T-cell (primary cell): ENCODE data around the gene PCDHB5. TPM values are rescaled to one million over a fixed set of nuclear protein-coding genes. Genes with fewer than 3 reads are reported as not detected.
"Not testable (repeated sequence)": the region's sequence is repeated elsewhere in the genome, so short reads cannot be mapped to it uniquely, and the experiment has no call there.

Experiments
- ATAC-seq, 4 experiments: fragments of 200-7000 bp in 3 of 4; fragments of 150-1000 bp in 1 of 4; cut with Tn5 transposase; replicated peaks in 1 of 4; 1 replicate in 3 of 4; 2 replicates in 1 of 4; pipeline ENCODE4 v1.10.0; 2021; ENCODE audit warnings: moderate library complexity in 3 of 4, mild to moderate bottlenecking in 2 of 4, moderate number of reproducible peaks in 1 of 4
- CTCF ChIA-PET, 2 donors: fragments of 300-600 bp; sonication (Branson Sonifier 250); formaldehyde crosslinking; loops; one replicate each; lab custom pipeline; 2022; ENCODE audit warnings: antibody characterized with exemption in 2 of 2; lab: Charles Lee
- POLR2A ChIA-PET, 2 donors: fragments of 300-600 bp; sonication (Branson Sonifier 250); formaldehyde crosslinking; loops; one replicate each; lab custom pipeline; 2022; ENCODE audit warnings: antibody characterized with exemption in 2 of 2; lab: Charles Lee
- DNase-seq, 35 experiments: peaks; one replicate each; pipeline versions ENCODE4 v3.0.0 to v3.0.0-alpha.2; 2013 to 2023
- H3K27ac ChIP-seq: one replicate; pipeline ENCODE4 v1.5.1; 2013; ENCODE audit warnings: low read length
- H3K27me3 ChIP-seq, 2 experiments: replicated peaks in 1 of 2; 1 replicate in 1 of 2; 2 replicates in 1 of 2; pipeline versions ENCODE4 v1.6.1 to v1.7.0; 2013; ENCODE audit warnings: low read length in 1 of 2, mixed read lengths in 1 of 2; ENCODE audit not compliant: control insufficient read depth in 2 of 2, insufficient read depth in 2 of 2; ENCODE audit errors: extremely low read depth in 1 of 2
- H3K36me3 ChIP-seq, 2 donors: 1 replicate in 1 of 2; 2 replicates in 1 of 2; pipeline versions ENCODE4 v1.6.1 to v1.7.0; 2013; ENCODE audit warnings: low read length in 1 of 2; ENCODE audit not compliant: control insufficient read depth in 2 of 2, insufficient read depth in 1 of 2; ENCODE audit errors: extremely low read depth in 1 of 2
- H3K4me1 ChIP-seq, 2 experiments: 1 replicate in 1 of 2; 2 replicates in 1 of 2; pipeline versions ENCODE4 v1.6.1 to v1.7.0; 2013; ENCODE audit warnings: low read length in 2 of 2, mixed read lengths in 1 of 2; ENCODE audit not compliant: insufficient read depth in 2 of 2, control insufficient read depth in 1 of 2; ENCODE audit errors: extremely low read depth in 1 of 2
- H3K4me3 ChIP-seq, 2 donors: 1 replicate in 1 of 2; 2 replicates in 1 of 2; pipeline versions ENCODE4 v1.5.1 to v1.7.0; 2013; ENCODE audit warnings: mild to moderate bottlenecking in 2 of 2, low read length in 1 of 2, moderate library complexity in 1 of 2; ENCODE audit not compliant: control insufficient read depth in 1 of 2; ENCODE audit errors: extremely low read depth in 1 of 2
- H3K9me3 ChIP-seq: 2 replicates; pipeline ENCODE4 v1.7.0; 2013
- H3K27ac Mint-ChIP-seq, 2 donors: one replicate each; pipeline ENCODE4 v1.8.0; 2020 to 2021; ENCODE audit warnings: mild to moderate bottlenecking in 2 of 2, mixed read lengths in 2 of 2
- H3K27me3 Mint-ChIP-seq, 2 donors: one replicate each; pipeline ENCODE4 v1.8.0; 2021 to 2022; ENCODE audit warnings: mixed read lengths in 2 of 2
- H3K36me3 Mint-ChIP-seq: one replicate; pipeline ENCODE4 v1.8.0; 2021; ENCODE audit warnings: mixed read lengths
- H3K4me1 Mint-ChIP-seq, 3 donors: one replicate each; pipeline ENCODE4 v1.8.0; 2020 to 2022; ENCODE audit warnings: mixed read lengths in 3 of 3, mild to moderate bottlenecking in 1 of 3
- H3K4me3 Mint-ChIP-seq, 3 donors: one replicate each; pipeline ENCODE4 v1.8.0; 2020 to 2022; ENCODE audit warnings: mild to moderate bottlenecking in 3 of 3, mixed read lengths in 3 of 3, moderate library complexity in 3 of 3
- H3K9me3 Mint-ChIP-seq, 3 donors: one replicate each; pipeline ENCODE4 v1.8.0; 2020 to 2022; ENCODE audit warnings: mixed read lengths in 3 of 3
- WGBS: methylation state at CpG from one replicate; pipeline ENCODE4 v1.1.5; 2013; ENCODE audit warnings: missing lambda C conversion rate; ENCODE audit not compliant: insufficient coverage; 5-methylcytosine and 5-hydroxymethylcytosine counted together
- total RNA-seq, 35 experiments: library from RNA in 6 of 35; stranded (reverse) in 6 of 35; fragments of 120-200 nt in 1 of 35; gene quantifications; one replicate each; pipeline versions ENCODE4 v1.2.1 to v1.2.4 and lab custom pipeline; 2013 to 2026

PCDHB5 gene
- total RNA-seq, 5 donors from 2014 or later (not counting 1 experiment from before 2014, with no cell fraction given): 0.09 to 0.32 (median 0.30) TPM; not detected in 2

DNA sequence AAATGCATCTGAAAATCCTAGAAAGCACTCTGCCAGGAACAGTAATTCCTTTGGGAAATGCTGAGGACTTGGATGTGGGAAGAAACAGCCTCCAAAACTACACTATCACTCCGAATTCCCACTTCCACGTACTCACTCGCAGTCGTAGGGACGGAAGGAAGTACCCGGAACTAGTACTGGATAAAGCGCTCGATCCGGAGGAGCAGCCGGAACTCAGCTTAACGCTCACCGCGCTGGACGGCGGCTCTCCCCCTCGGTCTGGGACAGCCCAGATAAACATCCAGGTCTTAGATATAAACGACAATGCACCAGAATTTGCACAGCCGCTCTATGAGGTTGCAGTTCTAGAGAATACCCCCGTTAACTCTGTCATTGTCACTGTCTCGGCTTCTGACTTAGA lies 33.9 kb upstream of the PCDHB5 start:
- ChIA-PET CTCF (no interaction called here), POLR2A (no interaction called here)
- Histone ChIP-seq H3K27ac (no peak overlapping the region), H3K9me3 (no peaks in the 10 kb centered on the region), H3K27me3 (peaks cover 0 to 20% of the 10 kb centered on the region in 2 experiments), H3K36me3 (no peaks in the 10 kb centered on the region), H3K4me1 (no peaks in the 10 kb centered on the region), H3K4me3 (no peak overlapping the region)
- Mint-ChIP-seq H3K9me3 (peaks cover 4 to 20% (median 13%) of the 10 kb centered on the region in 3 donors), H3K4me3 (no peak overlapping the region), H3K27me3 (peaks cover 30 to 42% of the 10 kb centered on the region in 2 donors), H3K36me3 (peaks cover 6% of the 10 kb centered on the region), H3K27ac (no peak overlapping the region), H3K4me1 (peaks cover 0 to 6% (median 0%) of the 10 kb centered on the region in 3 donors)
- ATAC-seq (no peak), DNase-seq (no peak)
- 57% methylated on average over 18 of the region's 20 CpGs for WGBS

DNA sequence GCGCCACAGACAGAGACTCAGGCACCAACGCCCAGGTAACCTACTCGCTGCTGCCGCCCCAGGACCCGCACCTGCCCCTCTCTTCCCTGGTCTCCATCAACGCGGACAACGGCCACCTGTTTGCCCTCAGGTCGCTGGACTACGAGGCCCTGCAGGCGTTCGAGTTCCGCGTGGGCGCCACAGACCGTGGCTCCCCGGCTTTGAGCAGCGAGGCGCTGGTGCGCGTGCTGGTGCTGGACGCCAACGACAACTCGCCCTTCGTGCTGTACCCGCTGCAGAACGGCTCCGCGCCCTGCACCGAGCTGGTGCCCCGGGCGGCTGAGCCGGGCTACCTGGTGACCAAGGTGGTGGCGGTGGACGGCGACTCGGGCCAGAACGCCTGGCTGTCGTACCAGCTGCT lies 32.9 kb upstream of the PCDHB5 start:
- POLR2A ChIA-PET: not testable (repeated sequence)
- peaks cover 4 to 19% (median 13%) of the 10 kb centered on the region in 3 donors for H3K9me3 Mint-ChIP-seq

DNA sequence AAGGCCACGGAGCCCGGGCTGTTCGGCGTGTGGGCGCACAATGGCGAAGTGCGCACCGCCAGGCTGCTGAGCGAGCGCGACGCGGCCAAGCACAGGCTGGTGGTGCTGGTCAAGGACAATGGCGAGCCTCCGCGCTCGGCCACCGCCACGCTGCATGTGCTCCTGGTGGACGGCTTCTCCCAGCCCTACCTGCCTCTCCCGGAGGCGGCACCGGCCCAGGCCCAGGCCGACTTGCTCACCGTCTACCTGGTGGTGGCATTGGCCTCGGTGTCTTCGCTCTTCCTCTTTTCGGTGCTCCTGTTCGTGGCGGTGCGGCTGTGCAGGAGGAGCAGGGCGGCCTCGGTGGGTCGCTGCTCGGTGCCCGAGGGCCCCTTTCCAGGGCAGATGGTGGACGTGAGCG lies 32.5 kb upstream of the PCDHB5 start:
- DNase-seq, H3K36me3 Mint-ChIP-seq, H3K4me3 ChIP-seq, H3K4me3 Mint-ChIP-seq, H3K36me3 ChIP-seq, POLR2A ChIA-PET, H3K9me3 ChIP-seq, H3K27ac Mint-ChIP-seq, H3K27ac ChIP-seq, H3K4me1 Mint-ChIP-seq, CTCF ChIA-PET, H3K4me1 ChIP-seq, ATAC-seq: not testable (repeated sequence)
- peaks cover 4 to 17% (median 13%) of the 10 kb centered on the region in 3 donors for H3K9me3 Mint-ChIP-seq
- 45% methylated on average over 10 of the region's 38 CpGs for WGBS
- H3K27me3 ChIP-seq: peaks cover 0 to 20% of the 10 kb centered on the region in 2 experiments
- peaks cover 35 to 40% of the 10 kb centered on the region in 2 donors for H3K27me3 Mint-ChIP-seq

More for the DNA sequence above, 32.9 kb upstream of the PCDHB5 start:
- WGBS: 46% methylated on average over 5 of the region's 39 CpGs
- H3K4me3 Mint-ChIP-seq, H3K9me3 ChIP-seq, H3K27ac ChIP-seq, H3K4me1 ChIP-seq, H3K36me3 Mint-ChIP-seq, H3K27ac Mint-ChIP-seq, H3K36me3 ChIP-seq, ATAC-seq, CTCF ChIA-PET, H3K4me1 Mint-ChIP-seq, H3K4me3 ChIP-seq, DNase-seq: not testable (repeated sequence)
- peaks cover 31 to 40% of the 10 kb centered on the region in 2 donors for H3K27me3 Mint-ChIP-seq
- peaks cover 0 to 20% of the 10 kb centered on the region in 2 experiments for H3K27me3 ChIP-seq

DNA sequence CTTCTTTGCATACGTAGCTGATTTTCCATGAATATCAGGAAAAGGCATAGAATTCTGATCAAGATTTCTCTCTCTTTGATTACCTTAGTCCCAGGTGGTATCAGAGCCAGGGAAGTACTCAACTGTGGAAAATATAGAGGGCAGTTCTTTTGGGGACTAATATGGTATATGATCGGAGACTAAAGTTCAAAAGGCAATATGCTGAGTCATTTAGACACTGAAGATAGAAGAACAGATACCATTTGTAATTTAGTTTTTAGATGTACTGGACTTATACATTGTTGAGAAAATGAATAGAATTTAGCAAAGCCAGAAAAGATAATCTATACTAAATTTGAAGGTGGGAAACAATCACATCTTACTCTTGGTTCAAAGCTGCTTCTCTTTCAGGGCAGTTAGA lies 29.7 kb upstream of the PCDHB5 start:
- no peak overlapping the region for H3K27ac ChIP-seq
- no peak for DNase-seq
- H3K9me3 ChIP-seq: no peaks in the 10 kb centered on the region
- Mint-ChIP-seq H3K4me1 (peaks cover 0 to 3% (median 0%) of the 10 kb centered on the region in 3 donors), H3K27ac (no peak overlapping the region), H3K9me3 (peaks cover 4 to 17% (median 14%) of the 10 kb centered on the region in 3 donors), H3K27me3 (peaks cover 21 to 27% of the 10 kb centered on the region in 2 donors), H3K4me3 (no peak overlapping the region), H3K36me3 (peaks cover 1% of the 10 kb centered on the region)
- ATAC-seq: no peak
- peaks cover 0 to 14% of the 10 kb centered on the region in 2 experiments for H3K27me3 ChIP-seq
- ChIA-PET CTCF (no interaction called here), POLR2A (no interaction called here)
- no peaks in the 10 kb centered on the region for H3K36me3 ChIP-seq
- no peak overlapping the region for H3K4me3 ChIP-seq
- WGBS: no CpG with 5 or more reads among the region's 2 CpGs
- H3K4me1 ChIP-seq: no peaks in the 10 kb centered on the region

DNA sequence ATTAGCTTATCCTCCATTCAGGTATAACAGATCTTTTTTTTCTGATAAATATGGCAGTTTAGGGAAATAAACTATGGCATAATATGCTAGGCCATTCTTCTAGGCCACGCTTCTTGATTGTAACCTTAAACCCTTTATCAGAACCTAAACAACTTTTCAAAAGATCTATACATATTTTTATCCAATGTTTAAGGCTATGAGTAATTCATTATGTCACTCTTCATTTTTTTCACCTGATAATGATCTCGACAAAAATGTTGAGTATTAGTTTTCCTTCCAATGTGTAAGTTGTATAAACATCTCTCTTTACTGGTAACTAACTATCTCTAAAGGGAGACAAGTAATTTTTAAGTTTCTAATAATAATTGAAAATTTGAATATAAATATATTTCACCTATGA lies 15.8 kb upstream of the PCDHB5 start:
- no peaks in the 10 kb centered on the region for H3K36me3 Mint-ChIP-seq
- peaks cover 24 to 28% of the 10 kb centered on the region in 2 donors for H3K27me3 Mint-ChIP-seq
- no peak overlapping the region for H3K27ac Mint-ChIP-seq
- Histone ChIP-seq H3K4me1 (no peaks in the 10 kb centered on the region), H3K27ac (no peak overlapping the region), H3K9me3 (no peaks in the 10 kb centered on the region), H3K27me3 (peaks cover 4 to 11% of the 10 kb centered on the region in 2 experiments), H3K4me3 (no peak overlapping the region), H3K36me3 (no peaks in the 10 kb centered on the region)
- H3K4me3 Mint-ChIP-seq: no peak overlapping the region
- ATAC-seq: no peak
- no peak for DNase-seq
- no peaks in the 10 kb centered on the region for H3K4me1 Mint-ChIP-seq
- CTCF ChIA-PET: no interaction called here
- no CpG with 5 or more reads among the region's 2 CpGs for WGBS
- H3K9me3 Mint-ChIP-seq: peaks cover 11 to 34% (median 15%) of the 10 kb centered on the region in 3 donors
- POLR2A ChIA-PET: no interaction called here

DNA sequence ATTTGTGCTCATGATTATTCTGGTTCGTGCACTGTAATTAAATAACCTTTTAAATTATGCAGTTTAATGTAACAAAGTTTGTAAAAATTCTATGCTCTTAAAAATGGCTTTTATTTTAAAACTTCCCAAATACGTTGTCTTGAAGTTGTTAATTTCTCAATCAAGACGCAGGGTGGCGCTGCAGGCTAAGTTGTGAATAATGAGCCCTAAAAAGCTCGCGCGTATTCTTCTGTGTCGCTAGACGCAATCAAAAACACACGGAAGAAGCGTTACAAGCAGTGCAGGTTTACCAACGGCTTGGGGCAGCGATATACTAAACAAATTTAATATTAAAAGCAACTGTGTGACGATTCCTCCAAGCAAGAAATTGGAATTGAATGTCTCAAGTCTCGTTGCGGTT lies 13.4 kb upstream of the PCDHB5 start, which contains the start of gene PCDHB4:
Gene PCDHB4 (plus strand): TSS at position 256 of the 400 bp plus-strand sequence. CDS start 181 bp downstream, outside the sequence.
- ChIA-PET POLR2A (no interaction called here), CTCF (interaction anchor here in 1 of 2 donors (1.2 kb wide), 1 partner anchor 14 kb away, joined by 3 read pairs; the partner anchor contains the start of gene PCDHB5)
- H3K36me3 Mint-ChIP-seq: no peaks in the 10 kb centered on the region
- peak in 1 of 35 experiments; percentile 2 for DNase-seq
- 43% methylated on average over 12 of the region's 16 CpGs for WGBS
- Histone ChIP-seq H3K27ac (no peak within 1 kb of the TSS), H3K9me3 (no peaks in the 10 kb centered on the region), H3K36me3 (no peaks in the 10 kb centered on the region), H3K27me3 (peaks cover 4 to 15% of the 10 kb centered on the region in 2 experiments), H3K4me3 (no peak within 1 kb of the TSS), H3K4me1 (no peaks in the 10 kb centered on the region)
- no peaks in the 10 kb centered on the region for H3K4me1 Mint-ChIP-seq
- H3K4me3 Mint-ChIP-seq: no peak within 1 kb of the TSS
- ATAC-seq: no peak
- peaks cover 0 to 15% (median 7%) of the 10 kb centered on the region in 3 donors for H3K9me3 Mint-ChIP-seq
- no peak within 1 kb of the TSS for H3K27ac Mint-ChIP-seq
- peaks cover 26 to 28% of the 10 kb centered on the region in 2 donors for H3K27me3 Mint-ChIP-seq
